HG02763 (cell line): ENCODE measurements around the gene CHPT1.
"Not testable (repeated sequence)": the region's sequence is repeated elsewhere in the genome, so short reads cannot be mapped to it uniquely, and the experiment has no call there.

ENCODE experiments used
- ATAC-seq: cut with Tn5 transposase; IDR thresholded peaks from one replicate; pipeline ENCODE4 v1.9.1; 2021; ENCODE audit warnings: mild to moderate bottlenecking, moderate library complexity; ENCODE audit not compliant: unreplicated experiment

CHPT1 gene

DNA sequence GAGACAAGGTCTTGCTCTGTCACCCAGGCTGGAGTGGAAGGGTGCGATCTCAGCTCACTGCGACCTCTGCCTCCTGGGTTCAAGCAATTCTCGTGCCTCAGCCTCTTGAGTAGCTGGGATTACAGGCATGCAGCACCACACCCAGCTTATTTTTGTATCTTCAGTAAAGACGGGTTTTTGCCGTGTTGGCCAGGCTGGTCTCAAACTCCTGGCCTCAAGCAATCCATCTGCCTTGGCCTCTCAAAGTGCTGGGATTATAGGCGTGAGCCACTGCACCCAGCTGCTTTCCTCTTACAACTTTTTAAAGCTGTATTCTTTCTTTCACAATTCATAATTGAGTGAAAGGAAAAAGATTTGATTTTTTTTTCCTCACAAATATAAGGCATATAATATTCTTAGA lies 15.8 kb upstream of the CHPT1 start:
- not testable (repeated sequence) for ATAC-seq

- ATAC-seq: no peak
These were observed 12.3 kb upstream of the CHPT1 start for GRCh38 chr12:101685092-101685491.

DNA sequence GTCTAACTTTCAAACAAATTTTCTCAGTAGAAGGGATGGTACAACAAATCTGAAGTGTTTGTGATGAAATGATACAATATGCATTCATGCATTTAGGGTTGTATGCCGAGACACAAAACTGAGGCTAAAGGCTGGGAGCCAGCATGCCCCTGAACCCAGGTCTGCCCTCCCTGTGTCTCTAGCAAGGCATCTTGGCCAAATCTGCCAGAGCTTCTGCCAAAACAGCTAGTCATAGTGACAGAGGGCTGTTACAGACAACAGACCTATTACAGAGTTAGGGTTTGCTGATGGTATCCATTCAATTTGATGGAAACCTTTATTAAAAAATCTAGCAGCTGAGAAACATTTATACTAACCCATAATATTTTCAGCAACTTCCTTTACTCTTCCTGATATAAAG lies 11.3 kb upstream of the CHPT1 start:
- no peak for ATAC-seq

DNA sequence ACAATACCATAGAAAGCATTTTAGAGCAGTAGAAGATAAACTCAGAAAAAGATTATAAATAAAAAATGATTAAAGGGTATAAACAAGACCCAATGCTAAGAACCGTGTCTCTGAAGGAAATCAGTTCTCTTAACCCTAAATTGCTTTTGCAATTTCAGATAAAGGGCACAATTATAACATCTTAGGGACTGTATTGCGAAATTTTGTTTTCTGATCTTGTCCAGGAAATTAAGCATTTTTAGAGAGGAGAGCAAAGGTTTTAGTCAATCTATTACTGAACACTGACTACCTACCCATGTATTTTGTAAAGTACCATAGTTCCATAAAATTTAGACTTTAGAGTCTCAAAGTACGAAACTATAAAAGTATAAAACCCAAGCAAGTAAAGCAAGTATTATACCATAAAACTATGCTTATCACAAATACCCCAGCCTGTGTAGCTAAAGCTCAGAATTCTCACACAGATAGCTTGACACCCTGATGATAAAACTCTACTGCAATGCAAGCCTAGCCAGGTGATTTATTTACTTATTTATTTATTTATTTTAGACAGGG lies 6.8 kb upstream of the CHPT1 start:
- ATAC-seq: no peak

- no peak for ATAC-seq
These were observed 5.8 kb upstream of the CHPT1 start for GRCh38 chr12:101691503-101692096.

GRCh38 chr12:101694297-101694848 lies 3.1 kb upstream of the CHPT1 start:
- no peak for ATAC-seq

DNA sequence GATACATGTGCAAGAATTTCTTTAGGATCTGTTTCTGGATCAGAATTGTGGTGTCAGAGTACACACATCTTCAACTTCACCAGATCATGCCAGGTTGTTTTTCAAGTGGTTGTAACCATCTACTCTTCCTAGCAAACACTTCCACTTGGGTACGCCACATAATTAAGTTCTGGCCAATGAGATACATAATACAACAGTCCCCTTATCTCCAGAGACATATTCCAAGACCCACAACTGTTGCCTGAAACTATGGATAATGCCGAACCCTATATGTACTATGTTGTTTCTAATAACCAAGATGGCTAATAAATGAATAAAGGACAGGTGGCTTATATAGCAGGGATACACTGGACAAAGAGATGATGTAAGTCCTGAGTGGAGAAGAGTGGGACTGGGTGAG lies 2.5 kb upstream of the CHPT1 start:
- ATAC-seq: no peak

DNA sequence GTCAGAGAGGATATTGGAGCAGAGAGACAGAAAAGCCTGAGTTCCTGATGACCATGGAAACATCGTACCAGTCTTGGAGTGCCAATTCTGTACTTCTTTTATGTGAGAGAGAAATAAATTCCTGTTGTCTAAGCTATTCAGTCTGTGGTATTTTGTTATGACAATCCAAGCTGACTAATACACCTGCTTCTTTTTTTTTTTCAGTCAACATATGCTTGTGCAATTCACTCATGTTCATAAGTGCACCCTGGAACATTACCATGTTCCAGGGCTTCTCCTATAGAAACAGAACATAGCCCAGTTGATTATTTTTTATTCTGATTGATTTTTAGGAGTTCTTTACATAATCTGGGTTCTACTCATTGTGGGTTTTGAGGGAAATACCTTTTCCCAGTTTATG lies 1.7 kb upstream of the CHPT1 start:
- ATAC-seq: no peak

DNA sequence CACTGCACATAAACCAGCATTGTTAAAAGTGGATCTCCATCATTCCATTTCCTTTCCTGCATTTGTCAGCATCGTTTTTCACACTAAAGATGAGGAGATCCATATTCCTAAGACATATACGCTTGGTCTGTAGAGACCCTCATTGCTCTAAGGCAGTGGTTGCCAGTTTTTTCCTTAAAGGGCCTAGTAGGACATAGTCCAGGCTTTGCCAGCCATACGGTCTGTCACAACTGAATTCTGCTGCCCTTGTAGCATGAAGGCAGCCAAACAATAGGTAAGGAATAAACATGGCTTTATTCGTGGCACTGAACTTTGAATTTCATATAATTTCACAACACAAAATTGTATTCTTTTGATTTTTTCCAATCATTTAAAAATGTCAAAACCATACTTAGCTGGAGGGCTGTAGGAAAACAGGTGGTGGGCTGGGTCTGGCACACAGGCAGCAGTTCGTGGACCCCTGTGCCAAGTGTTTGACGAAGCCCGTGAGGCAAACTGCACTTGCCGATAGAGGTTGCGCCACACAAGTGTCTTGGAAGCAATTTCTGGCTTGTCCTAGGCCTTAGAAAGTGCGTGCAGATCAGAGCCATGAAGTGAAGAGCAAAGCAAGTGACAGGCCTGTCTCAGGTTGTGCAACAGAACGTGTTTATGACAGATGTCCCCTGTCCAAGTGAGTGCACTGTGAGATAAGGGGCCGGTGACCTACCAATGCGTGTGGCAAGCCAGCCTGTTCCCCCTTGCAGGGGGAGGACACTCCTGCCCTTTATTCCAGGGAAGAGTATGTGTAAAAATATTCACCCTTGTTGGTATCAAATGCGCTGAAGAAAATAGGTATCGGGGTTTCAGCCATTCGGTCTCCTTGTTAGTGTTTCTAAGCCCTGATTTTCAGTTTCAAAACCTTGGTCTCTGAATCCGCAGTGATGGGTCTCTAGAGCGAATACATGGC lies 916 bp upstream of the CHPT1 start:
- ATAC-seq: no peak

- peak; percentile 24 for ATAC-seq
These were observed 725 bp downstream of the CHPT1 start for GRCh38 chr12:101697930-101698799.

DNA sequence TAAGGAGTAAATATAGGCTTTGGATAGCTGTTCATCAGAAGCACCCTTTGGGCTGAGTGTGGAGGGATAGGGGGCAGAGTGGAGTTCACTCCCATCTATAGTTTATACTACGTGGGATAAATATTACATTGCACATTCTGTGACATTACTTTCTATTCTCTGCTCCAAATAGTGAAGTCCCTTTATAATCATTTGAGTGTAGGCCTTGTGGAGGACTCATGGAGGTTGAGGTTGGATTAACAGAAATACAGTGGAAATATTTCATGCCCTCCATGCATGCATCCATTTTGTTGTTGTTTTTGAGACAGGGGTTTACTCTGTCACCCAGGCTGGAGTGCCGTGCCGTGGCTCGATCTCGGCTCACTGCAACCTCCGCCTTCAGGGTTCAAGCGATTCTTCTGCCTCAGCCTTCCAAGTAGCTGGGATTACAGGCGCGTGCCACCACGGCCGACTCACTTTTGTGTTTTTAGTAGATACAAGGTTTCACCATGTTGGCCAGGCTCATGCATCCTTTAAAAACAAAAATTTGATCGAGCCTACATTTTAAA lies 1.4 kb downstream of the CHPT1 start:
- ATAC-seq: no peak

DNA sequence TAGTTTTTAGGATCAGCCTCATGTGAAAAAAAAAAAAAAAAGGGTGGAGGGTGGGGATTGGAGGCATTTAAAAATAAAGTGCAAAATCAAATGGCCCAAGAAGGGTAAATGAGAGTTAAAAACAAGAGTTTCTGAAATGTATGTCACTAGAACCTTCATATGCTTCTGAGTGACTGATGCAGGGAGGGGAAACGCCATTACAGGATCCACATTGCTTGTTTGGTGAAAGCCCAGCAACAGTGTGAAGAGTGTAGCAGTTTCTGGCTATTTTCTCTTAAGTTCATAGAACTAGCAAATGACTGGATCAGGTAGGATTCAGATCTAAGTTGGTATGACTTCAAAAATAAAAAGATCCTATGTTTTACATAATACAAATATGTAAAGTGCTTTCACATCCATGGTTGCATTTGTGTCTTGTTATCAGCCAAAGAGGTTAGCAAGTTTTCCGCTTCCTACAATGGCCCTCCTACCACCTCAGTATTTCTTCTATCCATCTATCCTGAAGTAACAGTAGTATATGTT lies 2.9 kb downstream of the CHPT1 start:
- no peak for ATAC-seq

GRCh38 chr12:101703487-101703886 lies 6.0 kb downstream of the CHPT1 start:
- no peak for ATAC-seq

DNA sequence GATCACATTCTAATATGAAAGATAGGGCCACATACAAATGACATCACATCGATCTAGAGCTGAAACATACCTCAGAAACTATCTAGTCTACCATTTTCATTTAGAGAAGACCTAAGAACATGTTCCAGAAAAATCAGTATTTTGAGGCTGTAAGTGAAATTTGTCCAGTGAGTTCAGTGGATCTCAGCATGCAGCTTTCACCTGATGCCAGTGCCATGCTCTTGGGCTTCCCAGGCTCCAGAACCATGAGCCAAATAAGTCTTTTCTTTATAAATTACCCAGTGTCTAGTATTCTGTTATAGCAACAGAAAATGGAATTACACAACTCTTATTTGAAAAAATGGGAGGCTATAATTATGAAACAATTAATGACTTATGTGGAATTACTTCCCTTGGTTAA lies 9.0 kb downstream of the CHPT1 start:
- no peak for ATAC-seq

DNA sequence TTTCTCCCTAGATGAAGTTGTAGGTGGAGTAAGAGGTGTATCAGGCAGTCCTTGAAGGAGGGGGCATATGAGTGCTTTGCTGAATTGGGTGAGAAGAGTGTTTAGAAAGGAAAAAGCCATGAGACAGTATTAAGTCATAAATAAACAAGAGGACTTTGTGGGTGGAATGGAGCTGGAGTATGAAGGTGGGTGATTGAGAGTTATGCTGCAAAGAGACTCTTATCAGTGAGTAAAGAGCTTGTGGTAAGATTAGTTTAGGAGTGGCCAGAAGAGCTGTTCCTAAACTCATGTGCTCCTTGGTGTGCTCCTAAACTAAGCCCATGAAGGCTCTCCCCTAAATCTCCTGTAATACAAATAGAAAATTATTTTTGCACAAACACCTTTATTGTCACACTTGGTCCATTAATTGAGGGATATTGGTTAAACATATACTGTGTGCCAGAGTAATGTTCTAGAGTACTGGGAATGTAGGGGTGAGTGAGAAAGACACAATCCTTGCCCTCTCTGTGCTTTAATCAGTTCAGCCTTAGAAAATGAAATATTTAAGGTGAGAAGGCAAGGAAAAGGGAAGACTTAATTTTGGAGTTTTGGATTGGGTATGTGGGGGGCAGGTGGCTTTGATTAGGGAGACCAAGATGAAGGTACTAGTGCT lies 9.8 kb downstream of the CHPT1 start:
- ATAC-seq: no peak

GRCh38 chr12:101710288-101710687 lies 12.8 kb downstream of the CHPT1 start:
- ATAC-seq: no peak

- no peak for ATAC-seq
These were observed 15.7 kb downstream of the CHPT1 start for GRCh38 chr12:101713059-101713682.

GRCh38 chr12:101713930-101714329 lies 16.5 kb downstream of the CHPT1 start:
- no peak for ATAC-seq

DNA sequence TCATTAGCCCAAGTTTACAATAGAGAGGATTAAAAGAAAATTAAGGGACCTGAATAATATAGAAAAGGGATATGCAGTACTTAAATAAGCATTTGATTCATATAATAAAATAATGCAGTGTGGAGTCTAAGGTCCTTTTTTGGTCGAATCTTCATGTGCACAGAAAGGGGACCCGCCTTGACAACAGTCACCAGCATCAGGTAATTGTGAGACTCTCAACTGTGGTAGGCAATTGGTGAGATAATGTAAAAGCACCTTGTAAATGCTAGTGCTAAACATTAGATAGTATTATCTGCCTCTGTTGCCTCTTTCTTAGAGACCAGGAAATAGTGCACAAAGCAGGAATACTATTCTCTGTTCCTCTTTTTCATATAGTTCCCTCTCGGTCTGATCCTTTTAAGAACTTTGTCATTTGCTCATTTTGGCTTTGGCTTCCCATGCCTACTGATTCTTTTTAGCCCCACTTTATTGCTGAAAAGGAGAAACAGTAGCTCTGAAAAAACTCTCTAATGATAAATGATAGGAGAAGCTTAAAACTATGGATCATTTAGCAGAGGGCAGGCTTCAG lies 17.5 kb downstream of the CHPT1 start:
- ATAC-seq: no peak
